ENCODE measurements around the gene DPP10. TPM values are rescaled to one million over a fixed set of nuclear protein-coding genes. Genes with fewer than 3 reads are reported as not detected.

The DPP10 gene
- total and polyA plus RNA-seq, 10 of the 15 experiments (the other 5 are each of a cell fraction or from before 2014, with no cell fraction given), result not detected

- no peak for FAIRE-seq
- BruUV-seq (replicated peaks), result no TSS peak
- Histone ChIP-seq H3K9me3 (replicated peaks; ENCODE audit: control insufficient read depth, insufficient read depth, low read length) (no peaks in the 10 kb centered on the region), H3K4me2 (ENCODE audit: control insufficient read depth, insufficient read depth) (no peak overlapping the region), H3K9ac (ENCODE audit: control insufficient read depth, insufficient read depth, low read length) (no peak overlapping the region), H3K79me2 (ENCODE audit: control insufficient read depth, insufficient read depth, low read length) (no peaks in the 10 kb centered on the region), H3K36me3 (ENCODE audit: control insufficient read depth in 2 of 2, insufficient read depth in 2 of 2, low read length in 1 of 2) (no peaks in the 10 kb centered on the region), H3K4me3 (no peak overlapping the region), H3K27me3 (replicated peaks in 1 of 2; ENCODE audit: control insufficient read depth in 2 of 2, insufficient read depth in 2 of 2, low read length in 1 of 2) (no peaks in the 10 kb centered on the region), H2AFZ (ENCODE audit: control insufficient read depth, low read depth, low read length) (no peak overlapping the region), H3K27ac (ENCODE audit: control insufficient read depth, insufficient read depth) (no peak overlapping the region), H3K4me1 (ENCODE audit: control insufficient read depth, insufficient read depth, low read length) (no peaks in the 10 kb centered on the region), H4K20me1 (ENCODE audit: control insufficient read depth, insufficient read depth) (no peaks in the 10 kb centered on the region)
- ChIA-PET RAD21 (ENCODE audit: unreplicated experiment) (no interaction called here), SMC1A (ENCODE audit: uncharacterized antibody, unreplicated experiment) (no interaction called here), CTCF (no interaction called here), POLR2A (no interaction called here)
- intact Hi-C loops (cut with micrococcal nuclease; ENCODE audit: unreplicated experiment) (no loop called here), in situ Hi-C loops (cut with MboI) (no loop called here)
- DNase-seq (ENCODE audit: low read depth, low spot score), result no peak
- WGBS (ENCODE audit: insufficient coverage, insufficient replicate concordance, low lambda C conversion rate, missing lambda C conversion rate), result 0% methylated on average over 1 of the region's 1 CpG
- no peak for ATAC-seq
- no peak for TF ChIP-seq SRF (IDR thresholded peaks at IDR 0.05; ENCODE audit: low read depth in 2 of 2, low read length in 2 of 2)
- TF ChIP-seq TCF3 (IDR thresholded peaks at IDR 0.05; ENCODE audit: borderline replicate concordance, insufficient read depth, low read depth, low read length), result no peak
- no peak for TF ChIP-seq E2F8 (IDR thresholded peaks at IDR 0.05; ENCODE audit: low read depth, partially characterized antibody)
- TF ChIP-seq ZNF687 (IDR thresholded peaks at IDR 0.05), result no peak
- TF ChIP-seq MEF2A (IDR thresholded peaks at IDR 0.05; ENCODE audit: insufficient read depth, low read depth, low read length), result no peak
- TF ChIP-seq KAT2A (conservative IDR thresholded peaks at IDR 0.05; ENCODE audit: control insufficient read depth, low read depth, low read length), result no peak
- no peak for TF ChIP-seq KDM1A (IDR thresholded peaks at IDR 0.05; ENCODE audit: borderline replicate concordance)
- TF ChIP-seq RAD21 (IDR thresholded peaks at IDR 0.05; ENCODE audit: insufficient read depth, low read depth, low read length), result no peak
- TF ChIP-seq E2F4 (IDR thresholded peaks at IDR 0.05; ENCODE audit: low read depth, low read length), result no peak
- no peak for TF ChIP-seq POLR2AphosphoS5 (IDR thresholded peaks at IDR 0.05; ENCODE audit: low read length)
- no peak for TF ChIP-seq ZNF592 (IDR thresholded peaks at IDR 0.05)
- no peak for TF ChIP-seq IKZF2 (IDR thresholded peaks at IDR 0.05)
- no peak for TF ChIP-seq ZNF207 (IDR thresholded peaks at IDR 0.05; ENCODE audit: borderline replicate concordance)
These were observed 1099.9 kb downstream of the DPP10 start for GRCh38 chr2:115542331-115542730.

All from GM12878 (cell line).